ENCODE data around the gene NCLN.
A peak's percentile ranks its signal among the peaks of the same experiment; 100 is the strongest.
"Not testable (repeated sequence)": the region's sequence is repeated elsewhere in the genome, so short reads cannot be mapped to it uniquely, and the experiment has no call there.

Gene NCLN

GRCh38 chr19:3208317-3209207 lies 22.8 kb downstream of the NCLN start:
- no peak for DNase-seq (ENCODE audit: low read depth)
- TF ChIP-seq, protein P1, sequence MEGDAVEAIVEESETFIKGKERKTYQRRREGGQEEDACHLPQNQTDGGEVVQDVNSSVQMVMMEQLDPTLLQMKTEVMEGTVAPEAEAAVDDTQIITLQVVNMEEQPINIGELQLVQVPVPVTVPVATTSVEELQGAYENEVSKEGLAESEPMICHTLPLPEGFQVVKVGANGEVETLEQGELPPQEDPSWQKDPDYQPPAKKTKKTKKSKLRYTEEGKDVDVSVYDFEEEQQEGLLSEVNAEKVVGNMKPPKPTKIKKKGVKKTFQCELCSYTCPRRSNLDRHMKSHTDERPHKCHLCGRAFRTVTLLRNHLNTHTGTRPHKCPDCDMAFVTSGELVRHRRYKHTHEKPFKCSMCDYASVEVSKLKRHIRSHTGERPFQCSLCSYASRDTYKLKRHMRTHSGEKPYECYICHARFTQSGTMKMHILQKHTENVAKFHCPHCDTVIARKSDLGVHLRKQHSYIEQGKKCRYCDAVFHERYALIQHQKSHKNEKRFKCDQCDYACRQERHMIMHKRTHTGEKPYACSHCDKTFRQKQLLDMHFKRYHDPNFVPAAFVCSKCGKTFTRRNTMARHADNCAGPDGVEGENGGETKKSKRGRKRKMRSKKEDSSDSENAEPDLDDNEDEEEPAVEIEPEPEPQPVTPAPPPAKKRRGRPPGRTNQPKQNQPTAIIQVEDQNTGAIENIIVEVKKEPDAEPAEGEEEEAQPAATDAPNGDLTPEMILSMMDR (IDR thresholded peaks at IDR 0.05; ENCODE audit: insufficient read depth, low read depth, low read length, missing control alignments) = no peak
- H3K4me3 ChIP-seq (ENCODE audit: low read length) = no peak overlapping the region

- no peak overlapping the region for H3K4me3 ChIP-seq (ENCODE audit: low read length)
- TF ChIP-seq, protein P1 (IDR thresholded peaks at IDR 0.05; ENCODE audit: insufficient read depth, low read depth, low read length, missing control alignments) = peak; percentile 78
- peak; percentile 52 for DNase-seq (ENCODE audit: low read depth)
Observed at GRCh38 chr19:3210347-3211017, 24.8 kb downstream of the NCLN start.

- no peak overlapping the region for H3K4me3 ChIP-seq (ENCODE audit: low read length)
- DNase-seq (ENCODE audit: low read depth) = no peak
- TF ChIP-seq, protein P1 (IDR thresholded peaks at IDR 0.05; ENCODE audit: insufficient read depth, low read depth, low read length, missing control alignments) = no peak
Observed at GRCh38 chr19:3211191-3211590, 25.5 kb downstream of the NCLN start.

GRCh38 chr19:3213159-3213558 lies 27.4 kb downstream of the NCLN start:
- TF ChIP-seq, protein P1 (IDR thresholded peaks at IDR 0.05; ENCODE audit: insufficient read depth, low read depth, low read length, missing control alignments) = no peak
- no peak overlapping the region for H3K4me3 ChIP-seq (ENCODE audit: low read length)
- no peak for DNase-seq (ENCODE audit: low read depth)

- no peak for DNase-seq (ENCODE audit: low read depth)
- TF ChIP-seq, protein P1 (IDR thresholded peaks at IDR 0.05; ENCODE audit: insufficient read depth, low read depth, low read length, missing control alignments) = no peak
- H3K4me3 ChIP-seq (ENCODE audit: low read length) = no peak overlapping the region
Observed at GRCh38 chr19:3216874-3217273, 31.1 kb downstream of the NCLN start.

GRCh38 chr19:3220576-3220975 lies 34.8 kb downstream of the NCLN start:
- H3K4me3 ChIP-seq (ENCODE audit: low read length) = no peak overlapping the region
- DNase-seq (ENCODE audit: low read depth) = no peak
- TF ChIP-seq, protein P1 (IDR thresholded peaks at IDR 0.05; ENCODE audit: insufficient read depth, low read depth, low read length, missing control alignments) = no peak

DNA sequence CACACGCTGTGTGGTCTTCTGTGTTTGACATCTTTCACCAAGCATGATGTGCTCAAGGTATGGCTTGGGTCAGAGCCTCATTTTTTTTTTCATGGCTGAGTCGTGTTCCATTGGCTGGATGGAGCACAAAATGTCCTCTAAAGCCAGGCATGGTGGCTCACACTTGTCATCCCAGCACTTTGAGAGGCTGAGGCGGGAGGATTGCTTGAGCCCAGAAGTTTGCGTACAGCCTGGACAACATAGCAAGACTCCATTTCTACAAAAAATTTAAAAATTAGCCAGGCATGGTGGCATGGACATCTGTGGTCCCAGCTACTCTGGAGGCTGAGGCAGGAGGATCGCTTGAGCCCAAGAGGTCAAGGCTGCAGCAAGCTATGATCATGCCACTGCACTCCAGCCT lies 35.8 kb downstream of the NCLN start:
- DNase-seq (ENCODE audit: low read depth); H3K4me3 ChIP-seq (ENCODE audit: low read length): not testable (repeated sequence)
